ENCODE results near the gene EPAS1. TPM values are rescaled to one million over a fixed set of nuclear protein-coding genes. Genes with fewer than 3 reads are reported as not detected.

EPAS1 gene
- total and polyA plus RNA-seq, 9 of the 15 experiments (the other 6 are each of a cell fraction or from before 2014, with no cell fraction given) = 0.25 to 11.2 (median 4.1) TPM

DNA sequence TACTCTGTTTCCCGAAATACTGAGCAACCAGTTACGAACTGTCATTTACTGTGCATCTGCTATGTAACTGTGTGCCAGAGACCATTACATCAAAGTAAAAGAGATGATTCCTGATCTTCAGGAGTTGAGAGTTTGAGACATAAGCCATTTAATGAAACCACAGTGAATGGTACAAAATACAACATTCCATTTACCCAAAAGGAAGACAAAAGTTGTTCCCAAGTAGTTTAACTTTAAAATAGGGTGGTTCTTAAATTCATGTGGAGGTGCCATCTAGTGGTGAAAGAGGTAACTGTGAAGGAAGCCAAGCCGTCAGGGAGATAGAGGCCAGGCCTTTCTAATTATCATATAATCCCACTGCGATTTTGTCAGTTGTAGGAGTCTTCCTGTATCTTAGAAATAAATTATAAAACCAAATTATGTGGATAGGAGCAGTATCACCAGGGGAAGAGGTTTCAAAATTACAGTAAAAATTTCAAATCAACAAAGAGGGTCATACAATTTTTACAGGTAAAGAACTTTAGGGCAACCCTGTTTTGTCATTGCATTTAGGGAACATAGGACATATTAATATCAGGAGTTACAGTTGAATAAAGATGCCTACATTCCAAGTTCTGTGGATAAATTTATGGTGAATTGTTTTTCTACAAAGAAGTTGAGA is 67.7 kb downstream of the EPAS1 start (continued):
- TF ChIP-seq, protein P1, sequence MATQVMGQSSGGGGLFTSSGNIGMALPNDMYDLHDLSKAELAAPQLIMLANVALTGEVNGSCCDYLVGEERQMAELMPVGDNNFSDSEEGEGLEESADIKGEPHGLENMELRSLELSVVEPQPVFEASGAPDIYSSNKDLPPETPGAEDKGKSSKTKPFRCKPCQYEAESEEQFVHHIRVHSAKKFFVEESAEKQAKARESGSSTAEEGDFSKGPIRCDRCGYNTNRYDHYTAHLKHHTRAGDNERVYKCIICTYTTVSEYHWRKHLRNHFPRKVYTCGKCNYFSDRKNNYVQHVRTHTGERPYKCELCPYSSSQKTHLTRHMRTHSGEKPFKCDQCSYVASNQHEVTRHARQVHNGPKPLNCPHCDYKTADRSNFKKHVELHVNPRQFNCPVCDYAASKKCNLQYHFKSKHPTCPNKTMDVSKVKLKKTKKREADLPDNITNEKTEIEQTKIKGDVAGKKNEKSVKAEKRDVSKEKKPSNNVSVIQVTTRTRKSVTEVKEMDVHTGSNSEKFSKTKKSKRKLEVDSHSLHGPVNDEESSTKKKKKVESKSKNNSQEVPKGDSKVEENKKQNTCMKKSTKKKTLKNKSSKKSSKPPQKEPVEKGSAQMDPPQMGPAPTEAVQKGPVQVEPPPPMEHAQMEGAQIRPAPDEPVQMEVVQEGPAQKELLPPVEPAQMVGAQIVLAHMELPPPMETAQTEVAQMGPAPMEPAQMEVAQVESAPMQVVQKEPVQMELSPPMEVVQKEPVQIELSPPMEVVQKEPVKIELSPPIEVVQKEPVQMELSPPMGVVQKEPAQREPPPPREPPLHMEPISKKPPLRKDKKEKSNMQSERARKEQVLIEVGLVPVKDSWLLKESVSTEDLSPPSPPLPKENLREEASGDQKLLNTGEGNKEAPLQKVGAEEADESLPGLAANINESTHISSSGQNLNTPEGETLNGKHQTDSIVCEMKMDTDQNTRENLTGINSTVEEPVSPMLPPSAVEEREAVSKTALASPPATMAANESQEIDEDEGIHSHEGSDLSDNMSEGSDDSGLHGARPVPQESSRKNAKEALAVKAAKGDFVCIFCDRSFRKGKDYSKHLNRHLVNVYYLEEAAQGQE (IDR thresholded peaks at IDR 0.05; ENCODE audit: borderline replicate concordance) = peak; percentile 90
- TF ChIP-seq, protein P1 (CRISPR knock-in tag; IDR thresholded peaks at IDR 0.05; ENCODE audit: low read depth) = no peak
- TF ChIP-seq, protein P2, sequence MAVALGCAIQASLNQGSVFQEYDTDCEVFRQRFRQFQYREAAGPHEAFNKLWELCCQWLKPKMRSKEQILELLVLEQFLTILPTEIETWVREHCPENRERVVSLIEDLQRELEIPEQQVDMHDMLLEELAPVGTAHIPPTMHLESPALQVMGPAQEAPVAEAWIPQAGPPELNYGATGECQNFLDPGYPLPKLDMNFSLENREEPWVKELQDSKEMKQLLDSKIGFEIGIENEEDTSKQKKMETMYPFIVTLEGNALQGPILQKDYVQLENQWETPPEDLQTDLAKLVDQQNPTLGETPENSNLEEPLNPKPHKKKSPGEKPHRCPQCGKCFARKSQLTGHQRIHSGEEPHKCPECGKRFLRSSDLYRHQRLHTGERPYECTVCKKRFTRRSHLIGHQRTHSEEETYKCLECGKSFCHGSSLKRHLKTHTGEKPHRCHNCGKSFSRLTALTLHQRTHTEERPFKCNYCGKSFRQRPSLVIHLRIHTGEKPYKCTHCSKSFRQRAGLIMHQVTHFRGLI (CRISPR knock-in tag; IDR thresholded peaks at IDR 0.05) = no peak
- TF ChIP-seq RBM17 (IDR thresholded peaks at IDR 0.05; ENCODE audit: borderline replicate concordance, low read depth, low read length) (no peak), LCOR (CRISPR knock-in tag; IDR thresholded peaks at IDR 0.05) (no peak), ZNF444 (CRISPR knock-in tag; IDR thresholded peaks at IDR 0.05) (no peak), ZNF324 (CRISPR knock-in tag; IDR thresholded peaks at IDR 0.05) (no peak), ZNF41 (CRISPR knock-in tag; conservative IDR thresholded peaks at IDR 0.05) (no peak), SRSF9 (IDR thresholded peaks at IDR 0.05; ENCODE audit: borderline replicate concordance, low read depth, low read length) (no peak), ZNF311 (CRISPR knock-in tag; IDR thresholded peaks at IDR 0.05) (no peak), CC2D1A (IDR thresholded peaks at IDR 0.05) (peak; percentile 57; the same call in 1 of the 2 replicates), NR2F6 (CRISPR knock-in tag; IDR thresholded peaks at IDR 0.05) (no peak)
- TF ChIP-seq, protein P3, sequence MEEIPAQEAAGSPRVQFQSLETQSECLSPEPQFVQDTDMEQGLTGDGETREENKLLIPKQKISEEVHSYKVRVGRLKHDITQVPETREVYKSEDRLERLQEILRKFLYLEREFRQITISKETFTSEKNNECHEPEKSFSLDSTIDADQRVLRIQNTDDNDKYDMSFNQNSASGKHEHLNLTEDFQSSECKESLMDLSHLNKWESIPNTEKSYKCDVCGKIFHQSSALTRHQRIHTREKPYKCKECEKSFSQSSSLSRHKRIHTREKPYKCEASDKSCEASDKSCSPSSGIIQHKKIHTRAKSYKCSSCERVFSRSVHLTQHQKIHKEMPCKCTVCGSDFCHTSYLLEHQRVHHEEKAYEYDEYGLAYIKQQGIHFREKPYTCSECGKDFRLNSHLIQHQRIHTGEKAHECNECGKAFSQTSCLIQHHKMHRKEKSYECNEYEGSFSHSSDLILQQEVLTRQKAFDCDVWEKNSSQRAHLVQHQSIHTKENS (CRISPR knock-in tag; IDR thresholded peaks at IDR 0.05) = no peak
- TF ChIP-seq, protein P4, sequence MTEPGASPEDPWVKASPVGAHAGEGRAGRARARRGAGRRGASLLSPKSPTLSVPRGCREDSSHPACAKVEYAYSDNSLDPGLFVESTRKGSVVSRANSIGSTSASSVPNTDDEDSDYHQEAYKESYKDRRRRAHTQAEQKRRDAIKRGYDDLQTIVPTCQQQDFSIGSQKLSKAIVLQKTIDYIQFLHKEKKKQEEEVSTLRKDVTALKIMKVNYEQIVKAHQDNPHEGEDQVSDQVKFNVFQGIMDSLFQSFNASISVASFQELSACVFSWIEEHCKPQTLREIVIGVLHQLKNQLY (CRISPR knock-in tag; conservative IDR thresholded peaks at IDR 0.05) = no peak
- TF ChIP-seq, protein P5, sequence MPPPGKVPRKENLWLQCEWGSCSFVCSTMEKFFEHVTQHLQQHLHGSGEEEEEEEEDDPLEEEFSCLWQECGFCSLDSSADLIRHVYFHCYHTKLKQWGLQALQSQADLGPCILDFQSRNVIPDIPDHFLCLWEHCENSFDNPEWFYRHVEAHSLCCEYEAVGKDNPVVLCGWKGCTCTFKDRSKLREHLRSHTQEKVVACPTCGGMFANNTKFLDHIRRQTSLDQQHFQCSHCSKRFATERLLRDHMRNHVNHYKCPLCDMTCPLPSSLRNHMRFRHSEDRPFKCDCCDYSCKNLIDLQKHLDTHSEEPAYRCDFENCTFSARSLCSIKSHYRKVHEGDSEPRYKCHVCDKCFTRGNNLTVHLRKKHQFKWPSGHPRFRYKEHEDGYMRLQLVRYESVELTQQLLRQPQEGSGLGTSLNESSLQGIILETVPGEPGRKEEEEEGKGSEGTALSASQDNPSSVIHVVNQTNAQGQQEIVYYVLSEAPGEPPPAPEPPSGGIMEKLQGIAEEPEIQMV (tag; conservative IDR thresholded peaks at IDR 0.05; ENCODE audit: low read depth) = no peak
